NCI-H1417 treated with DMSO at 0.1 percent for 48 hours (cell line): Measurements from ENCODE around the gene CCDC6.

ENCODE experiments used
- DNase-seq: peaks from one replicate; lab custom pipeline; 2025; lab: John Stamatoyannopoulos, UW

CCDC6 gene

GRCh38 chr10:59851864-59852263, 54.5 kb downstream of the CCDC6 start:
- no peak for DNase-seq

- DNase-seq = no peak
Observed at GRCh38 chr10:59847888-59848287, 58.5 kb downstream of the CCDC6 start.

GRCh38 chr10:59847326-59847725, 59.0 kb downstream of the CCDC6 start:
- no peak for DNase-seq

GRCh38 chr10:59844436-59844835, 61.9 kb downstream of the CCDC6 start:
- DNase-seq = no peak

GRCh38 chr10:59843748-59844147, 62.6 kb downstream of the CCDC6 start:
- no peak for DNase-seq

- no peak for DNase-seq
Observed at GRCh38 chr10:59839576-59839975, 66.8 kb downstream of the CCDC6 start.

GRCh38 chr10:59838085-59838789, 68.1 kb downstream of the CCDC6 start:
- DNase-seq = no peak

- no peak for DNase-seq
Observed at GRCh38 chr10:59833810-59834209, 72.5 kb downstream of the CCDC6 start.

- no peak for DNase-seq
Observed at GRCh38 chr10:59832506-59832905, 73.8 kb downstream of the CCDC6 start.

GRCh38 chr10:59831658-59832503, 74.5 kb downstream of the CCDC6 start:
- no peak for DNase-seq

- no peak for DNase-seq
Observed at GRCh38 chr10:59830601-59831259, 75.6 kb downstream of the CCDC6 start.

- DNase-seq = no peak
Observed at GRCh38 chr10:59829601-59830000, 76.8 kb downstream of the CCDC6 start.

GRCh38 chr10:59829024-59829423, 77.3 kb downstream of the CCDC6 start:
- no peak for DNase-seq

GRCh38 chr10:59825932-59826331, 80.4 kb downstream of the CCDC6 start:
- DNase-seq = no peak

GRCh38 chr10:59823751-59824150, 82.6 kb downstream of the CCDC6 start:
- no peak for DNase-seq

GRCh38 chr10:59823111-59823510, 83.2 kb downstream of the CCDC6 start:
- DNase-seq = no peak

GRCh38 chr10:59820471-59820870, 85.9 kb downstream of the CCDC6 start:
- DNase-seq = no peak

GRCh38 chr10:59819683-59820082, 86.7 kb downstream of the CCDC6 start:
- no peak for DNase-seq

- no peak for DNase-seq
Observed at GRCh38 chr10:59819265-59819664, 87.1 kb downstream of the CCDC6 start.

GRCh38 chr10:59817773-59818172, 88.6 kb downstream of the CCDC6 start:
- no peak for DNase-seq

- DNase-seq = no peak
Observed at GRCh38 chr10:59814878-59815277, 91.5 kb downstream of the CCDC6 start.

- DNase-seq = no peak
Observed at GRCh38 chr10:59812519-59813122, 93.7 kb downstream of the CCDC6 start.

GRCh38 chr10:59809644-59809974, 96.7 kb downstream of the CCDC6 start:
- DNase-seq = no peak
